GM18870 (cell line): Measurements from ENCODE around the gene RAB17.
"Not testable (repeated sequence)": the region's sequence is repeated elsewhere in the genome, so short reads cannot be mapped to it uniquely, and the experiment has no call there.

Experiments
- ATAC-seq: cut with Tn5 transposase; IDR thresholded peaks from one replicate; pipeline ENCODE4 v1.9.1; 2021; ENCODE audit warnings: moderate library complexity; ENCODE audit not compliant: unreplicated experiment

Gene RAB17

GRCh38 chr2:237625216-237625705, 34.7 kb upstream of the RAB17 start:
- no peak for ATAC-seq

- ATAC-seq, result no peak
These were observed 34.0 kb upstream of the RAB17 start for GRCh38 chr2:237624565-237624964.

GRCh38 chr2:237623428-237624403, 33.2 kb upstream of the RAB17 start:
- ATAC-seq, result no peak

DNA sequence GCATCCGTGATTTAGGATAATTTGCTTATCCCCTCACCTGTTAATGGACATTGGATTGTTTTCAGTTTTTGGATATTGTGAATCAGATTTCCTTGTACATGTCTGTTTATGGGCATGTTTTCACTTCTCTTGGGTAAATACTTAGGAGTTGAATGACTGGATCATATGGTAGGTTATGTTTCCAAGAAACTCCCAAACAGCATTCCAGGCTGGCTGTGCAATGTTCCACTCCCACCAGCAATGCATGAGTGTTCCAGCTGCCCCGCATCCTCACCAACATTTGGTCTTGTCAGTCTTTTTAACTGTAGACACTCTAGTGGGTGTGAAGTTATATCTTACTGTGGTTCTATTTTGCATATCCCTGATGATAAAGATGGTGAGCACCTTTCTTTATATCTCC, 27.9 kb upstream of the RAB17 start:
- no peak for ATAC-seq

- no peak for ATAC-seq
These were observed 27.1 kb upstream of the RAB17 start for GRCh38 chr2:237617587-237617982.

- no peak for ATAC-seq
These were observed 26.4 kb upstream of the RAB17 start for GRCh38 chr2:237616734-237617586.

- ATAC-seq, result no peak
These were observed 25.8 kb upstream of the RAB17 start for GRCh38 chr2:237616373-237616733.

GRCh38 chr2:237615631-237616249, 25.2 kb upstream of the RAB17 start:
- no peak for ATAC-seq

DNA sequence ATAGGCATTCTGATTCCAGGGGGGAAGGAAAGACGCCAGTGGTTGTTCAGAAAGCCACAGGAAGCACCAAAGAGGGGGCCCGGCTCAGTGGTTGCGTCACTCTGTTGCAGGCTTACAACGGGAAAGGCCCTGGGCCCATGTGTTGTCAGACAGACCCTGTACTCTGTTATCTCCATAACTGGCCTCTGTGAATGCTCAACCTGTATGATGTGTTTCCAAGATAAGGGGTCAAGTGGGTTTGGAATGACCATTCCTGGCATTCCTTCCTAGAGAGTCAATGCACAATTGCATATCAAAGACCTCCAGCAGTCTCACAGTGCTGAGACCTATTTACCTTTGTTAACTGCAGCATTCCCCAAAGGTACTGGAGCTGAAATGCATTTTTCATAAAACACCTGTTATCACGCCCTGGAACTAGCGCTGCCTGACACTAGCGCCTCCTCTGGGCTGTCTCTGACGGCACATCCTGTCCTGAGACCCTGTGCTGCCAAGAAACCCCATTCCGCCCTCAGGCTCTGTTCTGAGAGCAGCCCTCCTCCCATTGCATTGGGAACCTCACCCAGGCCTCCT, 23.7 kb upstream of the RAB17 start:
- no peak for ATAC-seq

DNA sequence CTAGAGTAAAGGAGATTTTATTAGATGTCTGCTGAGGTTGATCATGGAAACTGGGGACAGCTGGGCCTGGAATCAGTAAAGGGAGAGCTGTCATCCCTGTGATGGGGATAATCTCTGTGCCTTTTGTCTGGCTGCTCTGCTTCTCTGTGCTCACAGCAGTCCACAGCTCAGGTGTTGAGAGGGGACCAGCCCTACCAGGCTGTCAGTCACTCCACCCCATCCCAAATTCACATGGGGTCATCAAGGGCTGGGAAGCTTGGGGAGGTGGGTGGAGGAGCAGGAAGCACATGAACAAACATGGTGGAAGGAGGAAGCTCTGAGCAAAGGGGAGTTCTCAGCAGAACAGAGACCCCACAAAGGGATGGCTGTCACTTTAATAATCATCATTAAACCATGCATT, 23.1 kb upstream of the RAB17 start:
- ATAC-seq, result no peak

DNA sequence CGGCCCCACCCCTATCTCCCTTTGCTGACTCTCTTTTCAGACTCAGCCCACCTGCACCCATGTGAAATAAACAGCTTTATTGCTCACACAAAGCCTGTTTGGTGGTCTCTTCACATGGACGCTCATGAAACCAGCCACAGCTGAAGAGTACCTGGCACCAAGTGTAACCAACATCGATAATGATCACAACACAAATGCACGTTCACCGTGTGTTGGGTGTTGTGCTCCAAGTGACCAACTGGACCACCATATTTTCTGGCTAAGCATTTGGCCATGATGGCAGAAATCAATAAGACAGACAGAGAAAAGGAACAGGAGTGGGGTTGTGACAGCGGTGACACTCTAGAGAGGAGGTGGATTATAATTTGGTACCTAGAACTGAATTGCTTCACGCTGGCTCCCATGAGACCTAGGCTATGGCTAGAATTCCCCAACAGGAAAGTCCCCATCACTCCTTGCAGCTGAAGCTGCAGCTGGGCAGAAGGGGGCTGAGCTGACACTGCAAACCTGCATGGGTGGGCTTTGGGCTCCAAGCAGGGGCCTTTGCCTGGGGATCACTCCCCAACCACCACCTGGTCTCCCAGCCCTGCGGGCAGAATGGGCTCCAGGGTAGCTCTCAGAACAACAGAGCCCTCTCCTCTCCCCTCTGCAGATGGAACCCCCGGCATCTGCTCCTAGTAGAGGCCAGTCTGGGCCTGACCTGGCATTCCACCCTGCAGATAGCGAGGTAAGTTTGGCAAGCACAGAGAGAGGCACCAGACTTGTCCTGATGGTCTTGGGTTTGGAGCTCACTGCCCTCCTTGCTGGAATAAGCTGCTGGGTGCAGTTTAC, 22.2 kb upstream of the RAB17 start:
- no peak for ATAC-seq

- ATAC-seq, result not testable (repeated sequence)
These were observed 16.0 kb upstream of the RAB17 start for GRCh38 chr2:237606522-237606921.

GRCh38 chr2:237604960-237605359, 14.4 kb upstream of the RAB17 start:
- no peak for ATAC-seq

- no peak for ATAC-seq
These were observed 13.9 kb upstream of the RAB17 start for GRCh38 chr2:237604391-237604790.

- ATAC-seq, result no peak
These were observed 13.3 kb upstream of the RAB17 start for GRCh38 chr2:237603718-237604362.

DNA sequence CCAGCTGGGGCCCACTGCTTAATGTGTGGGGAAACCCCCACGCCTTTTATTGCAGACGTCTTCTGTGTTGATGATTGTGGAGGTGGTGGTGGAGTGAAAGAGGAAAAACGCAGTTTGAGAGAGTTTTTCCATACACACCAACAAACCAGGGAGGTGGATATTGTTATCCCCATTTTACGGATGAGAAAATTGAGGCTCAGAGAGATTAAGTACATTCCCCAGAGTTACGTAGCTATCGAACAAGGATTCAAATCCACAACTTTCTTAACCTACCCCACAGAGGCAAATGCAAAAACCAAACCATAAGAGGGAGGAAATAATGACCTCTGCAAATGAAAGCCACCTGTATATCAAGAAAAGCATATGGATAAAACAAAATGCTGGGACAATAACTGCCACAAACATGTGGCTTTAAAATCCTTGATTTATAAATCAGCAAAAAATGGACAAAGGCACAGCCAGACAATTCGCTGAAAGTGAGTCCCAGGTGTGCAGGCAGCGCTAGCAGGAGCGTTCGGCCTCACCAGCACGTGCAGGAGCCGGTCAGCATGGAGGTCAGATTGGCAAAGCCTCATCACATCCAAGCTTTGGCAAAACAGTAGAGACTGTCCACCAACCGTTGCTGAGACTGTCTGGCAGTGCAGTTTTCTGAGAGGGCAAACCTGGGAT, 12.6 kb upstream of the RAB17 start:
- no peak for ATAC-seq

- no peak for ATAC-seq
These were observed 11.9 kb upstream of the RAB17 start for GRCh38 chr2:237602409-237602808.

DNA sequence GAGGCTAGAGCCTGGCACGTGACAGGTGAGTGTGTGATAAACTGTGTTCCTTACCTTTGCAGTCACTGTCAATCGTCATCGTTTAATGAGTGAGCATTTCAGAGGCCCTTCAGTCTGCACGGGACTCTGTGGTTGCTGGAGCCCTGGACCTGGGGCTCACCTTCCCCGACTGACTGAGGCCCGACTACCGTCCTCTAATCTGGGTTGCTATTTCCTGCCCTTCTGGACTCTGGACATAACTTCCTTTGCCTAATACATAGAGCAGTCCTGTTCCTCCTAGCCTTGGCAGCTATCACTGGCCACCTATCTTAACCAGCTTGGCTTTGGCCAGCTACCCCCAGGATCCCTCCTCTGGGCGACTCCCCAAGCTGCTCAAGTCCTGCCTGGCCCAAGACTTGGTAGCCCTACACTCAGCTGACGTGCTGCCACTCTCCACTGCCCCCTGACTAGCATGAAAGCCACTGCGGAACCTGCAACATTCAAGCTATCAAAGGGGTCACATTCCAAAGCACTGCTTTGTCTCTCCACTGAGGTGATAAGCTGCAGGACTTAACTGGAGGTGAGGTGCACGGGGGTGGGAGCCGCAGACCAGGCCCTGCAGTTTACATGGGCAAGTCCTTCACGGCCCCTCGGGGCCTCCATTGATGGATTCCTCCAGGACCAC, 11.1 kb upstream of the RAB17 start:
- no peak for ATAC-seq
